H1 (cell line): ENCODE results near the gene POLR1D. TPM values are rescaled to one million over a fixed set of nuclear protein-coding genes. Genes with fewer than 3 reads are reported as not detected.

ENCODE experiments used
- CTCF ChIA-PET: fragments of 300-600 bp; sonication (Branson Sonifier 250); formaldehyde crosslinking; loops from one replicate; lab custom pipeline; 2021; ENCODE audit not compliant: partially characterized antibody; lab: Charles Lee
- POLR2A ChIA-PET: fragments of 300-600 bp; sonication (Branson Sonifier 250); formaldehyde crosslinking; loops from one replicate; lab custom pipeline; 2021; ENCODE audit warnings: inconsistent platforms; ENCODE audit not compliant: partially characterized antibody; lab: Charles Lee
- DNase-seq, 2 experiments: peaks; one replicate each; pipeline versions ENCODE4 v3.0.0 to v3.0.0-alpha.2; 2010 to 2022; ENCODE audit warnings: low spot score in 2 of 2, low read depth in 1 of 2, mixed read lengths in 1 of 2
- FAIRE-seq: peaks from 2 replicates; lab custom pipeline; 2011; peaks lifted over from hg19 to GRCh38; lab: Jason Lieb, UNC
- H2AFZ ChIP-seq: 2 replicates; pipeline ENCODE4 v1.8.1; 2012; ENCODE audit warnings: low read length, inconsistent platforms
- H2AK5ac ChIP-seq: 2 replicates; pipeline ENCODE4 v1.6.1; 2013; ENCODE audit warnings: low read depth, low read length
- H2BK120ac ChIP-seq: replicated peaks from 2 replicates; pipeline ENCODE3; 2013; ENCODE audit warnings: low read depth, low read length, inconsistent platforms
- H2BK12ac ChIP-seq: 2 replicates; pipeline ENCODE4 v1.6.1; 2013; ENCODE audit warnings: low read depth, low read length
- H2BK15ac ChIP-seq: 2 replicates; pipeline ENCODE4 v1.6.1; 2013; ENCODE audit warnings: low read length
- H2BK20ac ChIP-seq: 2 replicates; pipeline ENCODE4 v1.6.1; 2013; ENCODE audit warnings: low read length
- H2BK5ac ChIP-seq: 2 replicates; pipeline ENCODE4 v1.6.1; 2013; ENCODE audit warnings: low read depth, low read length
- H3K14ac ChIP-seq: 2 replicates; pipeline ENCODE4 v1.6.1; 2013; ENCODE audit warnings: inconsistent platforms; ENCODE audit not compliant: insufficient read length
- H3K18ac ChIP-seq: 2 replicates; pipeline ENCODE4 v1.6.1; 2013; ENCODE audit warnings: low read length; ENCODE audit errors: extremely low read depth
- H3K23ac ChIP-seq: 2 replicates; pipeline ENCODE4 v1.6.1; 2013; ENCODE audit warnings: inconsistent platforms; ENCODE audit not compliant: insufficient read length
- H3K23me2 ChIP-seq: 2 replicates; pipeline ENCODE4 v1.6.1; 2013; ENCODE audit warnings: low read depth, low read length
- H3K27ac ChIP-seq: 2 replicates; pipeline ENCODE4 v1.6.1; 2011; ENCODE audit warnings: low read depth, low read length, inconsistent platforms
- H3K27me3 ChIP-seq, 4 experiments: replicated peaks in 1 of 4; 1 replicate in 1 of 4; 2 replicates in 3 of 4; pipeline versions ENCODE4 v1.6.1 to v1.8.1; 2011 to 2013; ENCODE audit warnings: low read length in 3 of 4, mild to moderate bottlenecking in 3 of 4, inconsistent platforms in 2 of 4, mixed read lengths in 2 of 4, moderate library complexity in 1 of 4; ENCODE audit not compliant: control insufficient read depth in 3 of 4, insufficient read depth in 3 of 4; ENCODE audit errors: extremely low read depth in 1 of 4
- H3K36me3 ChIP-seq, 4 experiments: 2 replicates each; pipeline versions ENCODE4 v1.6.1 to v1.8.1; 2011 to 2013; ENCODE audit warnings: mild to moderate bottlenecking in 4 of 4, low read length in 3 of 4, moderate library complexity in 2 of 4, control low read depth in 1 of 4, inconsistent platforms in 1 of 4; ENCODE audit not compliant: insufficient read depth in 4 of 4, control insufficient read depth in 2 of 4
- H3K4ac ChIP-seq: replicated peaks from 2 replicates; pipeline ENCODE3; 2013; ENCODE audit warnings: low read length, low read depth, mixed read lengths, inconsistent platforms; ENCODE audit not compliant: insufficient read length
- H3K4me1 ChIP-seq, 4 experiments: replicated peaks in 1 of 4; 1 replicate in 1 of 4; 2 replicates in 3 of 4; pipeline versions ENCODE4 v1.6.1 to v1.8.1; 2011 to 2013; ENCODE audit warnings: low read length in 3 of 4, inconsistent platforms in 2 of 4, mixed read lengths in 1 of 4; ENCODE audit not compliant: insufficient read depth in 4 of 4, control insufficient read depth in 3 of 4
- H3K4me2 ChIP-seq, 2 experiments: 2 replicates each; pipeline versions ENCODE4 v1.6.1 to v1.8.1; 2011 to 2013; ENCODE audit warnings: low read depth in 2 of 2, low read length in 2 of 2, control low read depth in 1 of 2, inconsistent platforms in 1 of 2, mild to moderate bottlenecking in 1 of 2; ENCODE audit not compliant: insufficient read depth in 1 of 2
- H3K4me3 ChIP-seq, 4 experiments: fragments of 200-600, 300-600 bp in 1 of 4; sonication (generic), shearing (Covaris generic), sonication (Bioruptor Twin) in 1 of 4; 2 replicates each; pipeline versions ENCODE4 v1.5.1 to v1.8.1; 2011 to 2016; ENCODE audit warnings: low read length in 4 of 4, low read depth in 3 of 4, control low read depth in 2 of 4, inconsistent platforms in 2 of 4, mild to moderate bottlenecking in 2 of 4, mixed read lengths in 1 of 4, moderate library complexity in 1 of 4; ENCODE audit not compliant: insufficient read depth in 2 of 4; ENCODE audit errors: extremely low read depth in 1 of 4
- H3K56ac ChIP-seq: replicated peaks from 2 replicates; pipeline ENCODE3; 2013; ENCODE audit warnings: low read depth, mild to moderate bottlenecking, mixed read lengths, low read length, inconsistent platforms; ENCODE audit not compliant: insufficient read length
- H3K79me1 ChIP-seq: 2 replicates; pipeline ENCODE4 v1.6.1; 2013; ENCODE audit warnings: low read depth, low read length, control low read depth
- H3K79me2 ChIP-seq, 2 experiments: 2 replicates each; pipeline versions ENCODE4 v1.6.1 to v1.8.1; 2012 to 2013; ENCODE audit warnings: low read length in 2 of 2, mild to moderate bottlenecking in 2 of 2, inconsistent platforms in 1 of 2; ENCODE audit not compliant: insufficient read depth in 2 of 2, control insufficient read depth in 1 of 2
- H3K9ac ChIP-seq, 4 experiments: replicated peaks in 1 of 4; 1 replicate in 1 of 4; 2 replicates in 3 of 4; pipeline versions ENCODE4 v1.6.1 to v1.8.1; 2011 to 2013; ENCODE audit warnings: low read depth in 3 of 4, low read length in 3 of 4, control low read depth in 2 of 4, mild to moderate bottlenecking in 2 of 4, moderate library complexity in 2 of 4, inconsistent platforms in 1 of 4; ENCODE audit errors: extremely low read depth in 1 of 4
- H3K9me3 ChIP-seq, 2 experiments: 2 replicates each; pipeline versions ENCODE4 v1.6.1 to v1.8.1; 2012 to 2013; ENCODE audit warnings: mild to moderate bottlenecking in 2 of 2, moderate library complexity in 2 of 2, control low read depth in 1 of 2, inconsistent platforms in 1 of 2, low read depth in 1 of 2, low read length in 1 of 2, mixed read lengths in 1 of 2; ENCODE audit not compliant: insufficient read depth in 2 of 2
- H4K20me1 ChIP-seq, 2 experiments: replicated peaks in 1 of 2; 2 replicates each; pipeline versions ENCODE3 to v1.8.1; 2011 to 2013; ENCODE audit warnings: inconsistent platforms in 2 of 2, low read length in 2 of 2, mild to moderate bottlenecking in 1 of 2; ENCODE audit not compliant: insufficient read depth in 2 of 2, control insufficient read depth in 1 of 2
- H4K5ac ChIP-seq: 2 replicates; pipeline ENCODE4 v1.6.1; 2013; ENCODE audit warnings: low read length, low read depth, mixed read lengths, inconsistent platforms; ENCODE audit not compliant: insufficient read length
- H4K8ac ChIP-seq: 2 replicates; pipeline ENCODE4 v1.8.0; 2013; ENCODE audit warnings: mild to moderate bottlenecking, moderate library complexity, low read length, inconsistent platforms; ENCODE audit not compliant: insufficient read depth; ENCODE audit errors: extremely low read depth
- H4K91ac ChIP-seq: replicated peaks from 2 replicates; pipeline ENCODE3; 2013; ENCODE audit warnings: low read length, mixed read lengths, inconsistent platforms; ENCODE audit not compliant: insufficient read length
- CBX8 ChIP-seq: fragments of 300-800, 300-1000 bp; sonication (generic); IDR thresholded peaks from 2 replicates; pipeline ENCODE4 v1.7.1; 2016; ENCODE audit warnings: low read depth, low read length, borderline replicate concordance
- EP300 ChIP-seq, 2 experiments: IDR thresholded peaks; 1 replicate in 1 of 2; 2 replicates in 1 of 2; pipeline ENCODE4 v1.6.1; 2011 to 2012; ENCODE audit warnings: low read depth in 2 of 2, low read length in 2 of 2, mild to moderate bottlenecking in 2 of 2, borderline replicate concordance in 1 of 2, inconsistent platforms in 1 of 2, moderate library complexity in 1 of 2
- KDM1A ChIP-seq: fragments of 200-600, 300-600 bp; sonication (generic); IDR thresholded peaks from 2 replicates; pipeline ENCODE4 v1.7.1; 2016; ENCODE audit warnings: mild to moderate bottlenecking, low read length, borderline replicate concordance
- KDM4A ChIP-seq: IDR thresholded peaks from one replicate; pipeline ENCODE4 v1.7.1; 2012; ENCODE audit warnings: low read depth, mild to moderate bottlenecking, moderate library complexity, low read length, inconsistent platforms; ENCODE audit not compliant: severe bottlenecking
- KDM5A ChIP-seq: fragments of 200-600 bp; IDR thresholded peaks from 2 replicates; pipeline ENCODE4 v1.7.1; 2012; ENCODE audit warnings: mild to moderate bottlenecking, low read length, inconsistent platforms, mixed read lengths
- MAFK ChIP-seq: IDR thresholded peaks from 2 replicates; pipeline ENCODE4 v1.6.1; 2012; ENCODE audit warnings: low read depth, mild to moderate bottlenecking, improper control_type of control experiment, low read length
- RNF2 ChIP-seq: fragments of 200-900, 300-1000 bp; sonication (generic); IDR thresholded peaks from 2 replicates; pipeline ENCODE4 v1.7.1; 2016; ENCODE audit warnings: borderline replicate concordance, low read depth, mild to moderate bottlenecking, antibody characterized with exemption, low read length; ENCODE audit not compliant: poor library complexity, severe bottlenecking; ENCODE audit errors: missing control alignments
- SIRT6 ChIP-seq: IDR thresholded peaks from one replicate; pipeline ENCODE4 v1.7.1; 2012; ENCODE audit warnings: low read length, inconsistent platforms
- SRF ChIP-seq: IDR thresholded peaks from 2 replicates; pipeline ENCODE4 v1.6.1; 2011; ENCODE audit warnings: mild to moderate bottlenecking, low read depth, low read length, moderate library complexity
- WGBS, 2 experiments: shearing (Covaris generic) in 1 of 2; methylation state at CpG; one replicate each; pipeline versions ENCODE4 v1.1.6 to v1.1.7; 2013 to 2015; ENCODE audit warnings: low lambda C conversion rate in 2 of 2, mixed read lengths in 2 of 2, inconsistent platforms in 1 of 2, low coverage in 1 of 2, missing lambda C conversion rate in 1 of 2; ENCODE audit not compliant: insufficient replicate concordance in 2 of 2, insufficient coverage in 1 of 2, insufficient read length in 1 of 2; ENCODE audit errors: extremely low coverage in 1 of 2, missing lambda C conversion rate in 1 of 2; 5-methylcytosine and 5-hydroxymethylcytosine counted together
- polyA plus RNA-seq, 7 experiments: library from polyadenylated mRNA; depleted of rRNA in 3 of 7; stranded (reverse) in 5 of 7; unstranded in 2 of 7; fragments of >200 nt in 5 of 7; fragments of 200-250 nt in 2 of 7; gene quantifications; 1 replicate in 5 of 7; 2 replicates in 1 of 7; 4 replicates in 1 of 7; pipeline versions ENCODE4 v1.2.1 to v1.2.3, GENCODE V29; 2011 to 2013; ENCODE audit warnings: missing spikeins in 2 of 7, mixed read lengths in 2 of 7
- total RNA-seq: library from RNA; stranded (reverse); fragmentation: NEBNext Ultra II Directional; extraction: Animal tissue kit (Norgen Biotek cat#: 25700); gene quantifications from 2 replicates; pipeline ENCODE4 v1.2.1, GENCODE V29; 2021
- TF ChIP-seq, protein P1 (sequence below): IDR thresholded peaks from 2 replicates; pipeline ENCODE4 v1.6.1; 2011; ENCODE audit warnings: low read depth, mild to moderate bottlenecking, low read length; ENCODE audit not compliant: insufficient read depth

POLR1D gene
- total and polyA plus RNA-seq, 2 of the 8 experiments (the other 6 are each of a cell fraction or from before 2014, with no cell fraction given) = 226 to 232 TPM

GRCh38 chr13:27574661-27575060 lies 47.0 kb upstream of the POLR1D start:
- Histone ChIP-seq H3K4me2 (no peak overlapping the region), H3K27me3 (no peaks in the 10 kb centered on the region), H3K79me1 (no peaks in the 10 kb centered on the region; the same call in 1 of the 2 replicates), H4K20me1 (peaks cover 0 to 2% of the 10 kb centered on the region in 2 experiments), H3K9ac (no peak overlapping the region), H3K56ac (no peak overlapping the region), H3K27ac (no peak overlapping the region), H4K8ac (no peak overlapping the region), H3K18ac (no peak overlapping the region), H3K79me2 (no peaks in the 10 kb centered on the region), H3K9me3 (no peaks in the 10 kb centered on the region), H4K5ac (no peak overlapping the region), H2AFZ (no peak overlapping the region), H2BK20ac (no peak overlapping the region), H2BK120ac (no peak overlapping the region), H3K23ac (no peak overlapping the region), H3K4ac (no peak overlapping the region), H3K14ac (no peak overlapping the region), H4K91ac (no peak overlapping the region), H3K23me2 (no peaks in the 10 kb centered on the region), H2BK12ac (no peak overlapping the region), H2BK15ac (no peak overlapping the region), H2AK5ac (no peak overlapping the region), H3K36me3 (no peaks in the 10 kb centered on the region), H3K4me3 (no peak overlapping the region), H3K4me1 (no peaks in the 10 kb centered on the region), H2BK5ac (no peak overlapping the region)
- FAIRE-seq = no peak
- ChIA-PET CTCF (interaction anchor here (0.7 to 1.2 kb wide), 3 partner anchors 46 to 222 kb away, joined by 3 to 5 read pairs (median 4); no protein-coding TSS in a partner anchor), POLR2A (no interaction called here)
- WGBS, 2 experiments = 90% methylated on average over 1 of the region's 1 CpG; no CpG with 5 or more reads in 1 of the 2 experiments
- no peak for TF ChIP-seq EP300 (IDR thresholded peaks at IDR 0.05; ENCODE audit: borderline replicate concordance in 1 of 2, low read depth in 2 of 2, low read length in 2 of 2)
- TF ChIP-seq MAFK = no peak
- TF ChIP-seq KDM1A = no peak
- no peak for TF ChIP-seq KDM5A
- TF ChIP-seq RNF2 = no peak
- TF ChIP-seq, protein P1, sequence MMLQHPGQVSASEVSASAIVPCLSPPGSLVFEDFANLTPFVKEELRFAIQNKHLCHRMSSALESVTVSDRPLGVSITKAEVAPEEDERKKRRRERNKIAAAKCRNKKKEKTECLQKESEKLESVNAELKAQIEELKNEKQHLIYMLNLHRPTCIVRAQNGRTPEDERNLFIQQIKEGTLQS = no peak
- TF ChIP-seq KDM4A = no peak
- TF ChIP-seq SIRT6 = no peak
- no peak for TF ChIP-seq CBX8
- TF ChIP-seq SRF = no peak
- no peak for DNase-seq
